Lung (tissue), 12 donors: ENCODE data around the gene GRIN2A. TPM values are rescaled to one million over a fixed set of nuclear protein-coding genes. Genes with fewer than 3 reads are reported as not detected.

Source experiments
- ATAC-seq: fragments of 200-7000 bp; cut with Tn5 transposase; one replicate; pipeline ENCODE4 v1.9.1; 2020; ENCODE audit warnings: moderate number of reproducible peaks; ENCODE audit not compliant: insufficient read depth, low FRiP score
- DNase-seq, 3 donors: peaks; one replicate each; pipeline ENCODE4 v3.0.0-alpha.2; 2013 to 2017
- H3K27ac ChIP-seq, 2 donors: one replicate each; pipeline ENCODE4 v1.5.1; 2013; ENCODE audit warnings: mild to moderate bottlenecking in 2 of 2, moderate library complexity in 2 of 2, control low read depth in 1 of 2, inconsistent platforms in 1 of 2, low read depth in 1 of 2, low read length in 1 of 2
- H3K27me3 ChIP-seq, 3 donors: one replicate each; pipeline ENCODE4 v1.5.1; 2013; ENCODE audit warnings: low read length in 2 of 3; ENCODE audit not compliant: control insufficient read depth in 3 of 3, insufficient read depth in 3 of 3
- H3K36me3 ChIP-seq, 4 donors: one replicate each; pipeline ENCODE4 v1.5.1; 2013; ENCODE audit warnings: low read length in 4 of 4, mild to moderate bottlenecking in 1 of 4, moderate library complexity in 1 of 4; ENCODE audit not compliant: control insufficient read depth in 4 of 4, insufficient read depth in 4 of 4
- H3K4me1 ChIP-seq, 5 donors: one replicate each; pipeline ENCODE4 v1.5.1; 2013; ENCODE audit warnings: low read length in 5 of 5, mild to moderate bottlenecking in 2 of 5, moderate library complexity in 1 of 5; ENCODE audit not compliant: control insufficient read depth in 5 of 5, insufficient read depth in 5 of 5
- H3K4me3 ChIP-seq: one replicate; pipeline ENCODE4 v1.5.1; 2013; ENCODE audit warnings: mild to moderate bottlenecking, control low read depth, moderate library complexity
- H3K9ac ChIP-seq, 2 donors: one replicate each; pipeline ENCODE4 v1.5.1; 2013; ENCODE audit warnings: low read length in 2 of 2, control low read depth in 1 of 2; ENCODE audit not compliant: insufficient read depth in 1 of 2
- H3K9me3 ChIP-seq, 4 donors: one replicate each; pipeline ENCODE4 v1.5.1; 2013; ENCODE audit warnings: low read length in 3 of 4, mild to moderate bottlenecking in 1 of 4, moderate library complexity in 1 of 4; ENCODE audit not compliant: control insufficient read depth in 4 of 4, insufficient read depth in 3 of 4
- CTCF ChIP-seq: IDR thresholded peaks from 2 replicates; pipeline ENCODE4 v1.5.1; 2012; ENCODE audit warnings: mild to moderate bottlenecking; ENCODE audit errors: control extremely low read depth, extremely low read depth
- WGBS, 2 donors: extraction: QIAGEN DNeasy Blood & Tissue Kit; methylation state at CpG; one replicate each; pipeline ENCODE4 v1.1.7; 2013; 5-methylcytosine and 5-hydroxymethylcytosine counted together
- polyA plus RNA-seq, 2 donors: library from polyadenylated mRNA; stranded (reverse); fragments of 200-250 nt; gene quantifications; one replicate each; pipeline ENCODE4 v1.2.1, GENCODE V29; 2013
- total RNA-seq, 2 donors: library from RNA; depleted of rRNA in 1 of 2; stranded (reverse); fragments of >200 nt in 1 of 2; gene quantifications; one replicate each; pipeline ENCODE4 v1.2.1, GENCODE V29; 2014 to 2021
- donor health status: control.
- donor health status: control.
- donor health status: Bipolar disorder and iron deficiency.
- donor health status: healthy.
- donor health status: DM: yes; HTN: yes; CAD: no.

The GRIN2A gene
- total and polyA plus RNA-seq, 4 donors = 0.02 to 0.37 (median 0.10) TPM

- ATAC-seq = no peak
- WGBS, 2 donors = 57 to 68% methylated on average over 3 of the region's 3 CpGs
Observed at GRCh38 chr16:10020866-10021265, 161.4 kb downstream of the GRIN2A start.

GRCh38 chr16:10016752-10017151, 165.5 kb downstream of the GRIN2A start:
- H3K27ac ChIP-seq = no peak overlapping the region
- no peak overlapping the region for H3K4me3 ChIP-seq
- no peak for TF ChIP-seq CTCF
- WGBS, 2 donors = 61 to 98% methylated on average over 3 of the region's 3 CpGs
- no peaks in the 10 kb centered on the region for H3K4me1 ChIP-seq
- H3K9me3 ChIP-seq = no peaks in the 10 kb centered on the region
- no peak for DNase-seq
- H3K27me3 ChIP-seq = no peaks in the 10 kb centered on the region
- no peak overlapping the region for H3K9ac ChIP-seq
- H3K36me3 ChIP-seq = no peaks in the 10 kb centered on the region
- ATAC-seq = no peak

More at GRCh38 chr16:10020866-10021265, 161.4 kb downstream of the GRIN2A start:
- H3K9ac ChIP-seq = no peak overlapping the region
- H3K27me3 ChIP-seq = no peaks in the 10 kb centered on the region
- no peak overlapping the region for H3K27ac ChIP-seq
- no peaks in the 10 kb centered on the region for H3K4me1 ChIP-seq
- no peak for DNase-seq
- H3K36me3 ChIP-seq = no peaks in the 10 kb centered on the region
- H3K9me3 ChIP-seq = no peaks in the 10 kb centered on the region
- H3K4me3 ChIP-seq = no peak overlapping the region
- TF ChIP-seq CTCF = no peak

DNA sequence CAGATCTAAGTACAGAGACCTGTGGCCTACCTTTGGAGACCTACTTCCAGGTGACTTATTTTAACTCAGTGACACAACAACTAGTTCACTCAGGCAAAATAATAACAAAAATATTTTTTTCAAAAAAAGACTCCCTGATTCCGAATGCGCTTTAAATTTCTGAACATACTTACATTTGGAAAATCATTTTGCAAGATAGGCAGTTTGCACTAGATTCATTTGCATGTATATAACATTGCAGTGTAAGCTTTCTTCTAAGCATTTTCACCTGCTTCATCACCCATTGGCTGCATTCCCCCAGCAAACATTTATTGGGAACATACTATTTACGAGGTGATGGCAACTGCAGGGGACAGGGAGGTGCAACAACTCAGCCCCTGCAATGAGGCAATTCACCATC, 166.8 kb downstream of the GRIN2A start:
- Histone ChIP-seq H3K4me1 (no peaks in the 10 kb centered on the region), H3K27me3 (no peaks in the 10 kb centered on the region), H3K9ac (no peak overlapping the region), H3K27ac (no peak overlapping the region), H3K9me3 (no peaks in the 10 kb centered on the region), H3K4me3 (no peak overlapping the region), H3K36me3 (no peaks in the 10 kb centered on the region)
- DNase-seq = no peak
- no peak for TF ChIP-seq CTCF
- no peak for ATAC-seq
- 90 to 92% methylated on average over 3 of the region's 3 CpGs for WGBS, 2 donors

- H3K9me3 ChIP-seq = no peaks in the 10 kb centered on the region
- H3K27ac ChIP-seq = no peak overlapping the region
- H3K27me3 ChIP-seq = no peaks in the 10 kb centered on the region
- DNase-seq (no peak), ATAC-seq (no peak)
- no peak overlapping the region for H3K4me3 ChIP-seq
- no peak for TF ChIP-seq CTCF
- no peaks in the 10 kb centered on the region for H3K4me1 ChIP-seq
- H3K36me3 ChIP-seq = no peaks in the 10 kb centered on the region
- 37 to 53% methylated on average over 5 of the region's 5 CpGs for WGBS, 2 donors
- no peak overlapping the region for H3K9ac ChIP-seq
Observed at GRCh38 chr16:10013774-10014173, 168.5 kb downstream of the GRIN2A start.
